Measurements from ENCODE around the gene PCDHB2.
"Not testable (repeated sequence)": the region's sequence is repeated elsewhere in the genome, so short reads cannot be mapped to it uniquely, and the experiment has no call there.

PCDHB2 gene

DNA sequence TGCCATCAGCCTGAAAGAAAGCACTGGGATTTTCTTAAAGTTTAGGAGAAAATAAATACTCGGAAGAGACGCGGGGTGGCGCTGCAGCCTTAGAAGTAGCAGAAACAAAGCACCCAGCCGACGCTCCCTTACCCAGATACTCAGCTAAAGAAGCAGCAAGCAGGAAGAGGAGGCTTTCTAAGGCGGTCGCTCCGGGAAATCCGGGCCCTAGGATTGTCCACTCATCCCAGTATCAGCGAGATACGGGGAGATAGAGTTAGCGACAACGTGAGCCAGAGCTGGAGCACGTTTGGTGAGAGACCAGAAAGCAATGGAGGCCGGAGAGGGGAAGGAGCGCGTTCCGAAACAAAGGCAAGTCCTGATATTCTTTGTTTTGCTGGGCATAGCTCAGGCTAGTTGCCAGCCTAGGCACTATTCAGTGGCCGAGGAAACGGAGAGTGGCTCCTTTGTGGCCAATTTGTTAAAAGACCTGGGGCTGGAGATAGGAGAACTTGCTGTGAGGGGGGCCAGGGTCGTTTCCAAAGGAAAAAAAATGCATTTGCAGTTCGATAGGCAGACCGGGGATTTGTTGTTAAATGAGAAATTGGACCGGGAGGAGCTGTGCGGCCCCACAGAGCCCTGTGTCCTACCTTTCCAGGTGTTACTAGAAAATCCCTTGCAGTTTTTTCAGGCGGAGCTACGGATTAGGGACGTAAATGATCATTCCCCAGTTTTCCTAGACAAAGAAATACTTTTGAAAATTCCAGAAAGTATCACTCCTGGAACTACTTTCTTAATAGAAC lies at the start of gene PCDHB2:
TSS of gene PCDHB2 (plus strand) at position 135 of the 782 bp plus-strand sequence. CDS start at position 311, 176 bp downstream.
- DNase-seq, result no peak

DNA sequence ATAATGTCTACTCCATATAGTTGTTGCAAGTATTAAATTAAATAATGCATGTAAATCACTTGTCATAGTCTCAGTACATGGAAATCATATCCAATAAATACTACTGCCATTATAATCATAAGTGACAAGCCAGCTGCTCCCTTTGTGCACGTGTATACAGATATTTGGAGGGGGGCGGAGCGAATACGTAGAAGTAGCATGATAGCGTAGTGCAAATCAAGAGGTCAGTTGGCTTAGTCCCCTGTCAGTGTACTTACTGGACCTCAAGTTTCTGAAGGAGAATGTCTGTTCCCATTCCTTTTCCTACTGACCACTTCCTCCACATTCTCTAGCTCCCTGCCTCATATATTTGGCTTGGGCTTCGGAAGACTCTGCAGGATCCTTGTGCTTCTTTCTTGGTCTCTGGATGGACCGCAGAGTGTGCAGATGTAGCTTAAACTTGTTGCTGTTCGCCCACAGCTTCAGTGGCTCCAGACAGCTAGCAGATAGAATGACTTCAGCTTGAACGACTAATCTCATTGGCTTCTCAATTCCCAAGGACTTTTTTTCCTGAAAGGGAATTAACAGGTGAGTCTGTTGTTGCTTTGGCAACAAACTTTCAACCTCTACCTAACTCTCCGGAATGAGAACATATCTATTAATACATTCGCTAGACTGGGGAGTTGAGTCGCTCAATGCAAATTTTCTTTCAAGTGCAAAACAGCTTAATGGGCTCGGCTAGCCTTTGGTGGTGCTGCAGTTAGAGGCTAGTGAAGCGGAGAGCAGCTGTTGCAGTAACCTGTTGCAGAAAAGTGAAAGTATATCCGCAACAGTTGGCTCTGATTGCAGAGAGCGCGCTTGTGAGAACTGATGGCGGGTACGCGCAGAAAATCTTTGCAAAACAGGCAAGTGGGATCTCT lies 43.5 kb upstream of the PCDHB2 start, which contains the start of gene PCDHB1:
TSS of gene PCDHB1 (plus strand) at position 753 of the 899 bp plus-strand sequence. CDS start at position 850, 97 bp downstream.
- peak in 1 of 2 experiments; percentile 70 for DNase-seq

DNA sequence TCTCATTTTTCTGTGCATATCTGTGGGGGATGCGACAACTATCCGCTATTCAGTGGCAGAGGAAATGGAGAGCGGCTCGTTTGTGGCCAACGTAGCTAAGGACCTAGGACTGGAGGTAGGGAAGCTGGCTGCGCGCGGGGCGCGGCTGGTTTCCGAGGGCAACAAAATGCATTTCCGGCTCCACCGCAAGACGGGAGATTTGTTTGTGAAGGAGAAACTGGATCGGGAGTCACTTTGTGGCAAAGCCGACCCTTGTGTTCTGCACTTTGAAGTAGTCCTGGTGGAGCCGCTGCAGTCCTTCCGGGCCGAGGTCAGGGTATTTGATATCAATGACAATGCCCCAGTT lies 42.9 kb upstream of the PCDHB2 start:
- DNase-seq, result peak in 1 of 2 experiments; percentile 70

DNA sequence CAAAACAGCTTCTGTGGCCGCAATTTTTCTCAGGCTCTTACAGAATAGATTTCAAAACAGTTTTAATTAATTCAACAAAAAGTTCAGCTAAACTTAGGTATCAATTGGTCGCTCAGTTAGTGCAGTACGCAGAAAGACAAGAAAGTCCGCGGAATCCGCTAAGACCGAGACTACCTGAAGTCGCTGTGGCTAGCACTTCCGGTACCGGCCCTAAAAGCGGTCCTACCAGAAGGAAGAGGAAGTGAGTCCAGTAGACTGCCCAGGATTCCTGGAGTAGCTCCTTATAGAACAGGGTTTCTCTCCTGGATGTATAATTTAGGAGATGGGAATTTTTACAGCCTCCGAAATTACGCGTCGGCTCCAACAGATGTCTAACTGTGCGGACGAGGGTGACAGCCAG lies 16.6 kb upstream of the PCDHB2 start:
- no peak for DNase-seq

DNA sequence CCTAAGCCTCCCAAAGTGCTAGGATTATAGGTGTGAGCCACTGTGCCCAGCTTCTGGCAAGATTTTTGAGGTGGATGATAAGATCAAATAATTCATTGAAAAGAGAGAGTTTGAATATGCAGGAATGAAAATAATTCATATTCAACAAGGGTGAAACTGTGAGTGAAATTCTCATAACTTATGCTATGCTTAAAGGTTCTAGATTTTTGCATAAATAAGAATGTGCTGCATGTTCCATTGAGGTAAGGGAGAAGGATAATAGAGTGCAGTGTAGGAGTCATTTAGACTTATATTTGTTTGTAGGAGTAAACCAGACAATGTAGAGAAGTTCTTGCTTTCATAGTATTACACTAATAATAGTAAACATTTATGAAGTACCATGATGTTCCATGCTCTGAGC lies 12.2 kb upstream of the PCDHB2 start:
- DNase-seq, result no peak

DNA sequence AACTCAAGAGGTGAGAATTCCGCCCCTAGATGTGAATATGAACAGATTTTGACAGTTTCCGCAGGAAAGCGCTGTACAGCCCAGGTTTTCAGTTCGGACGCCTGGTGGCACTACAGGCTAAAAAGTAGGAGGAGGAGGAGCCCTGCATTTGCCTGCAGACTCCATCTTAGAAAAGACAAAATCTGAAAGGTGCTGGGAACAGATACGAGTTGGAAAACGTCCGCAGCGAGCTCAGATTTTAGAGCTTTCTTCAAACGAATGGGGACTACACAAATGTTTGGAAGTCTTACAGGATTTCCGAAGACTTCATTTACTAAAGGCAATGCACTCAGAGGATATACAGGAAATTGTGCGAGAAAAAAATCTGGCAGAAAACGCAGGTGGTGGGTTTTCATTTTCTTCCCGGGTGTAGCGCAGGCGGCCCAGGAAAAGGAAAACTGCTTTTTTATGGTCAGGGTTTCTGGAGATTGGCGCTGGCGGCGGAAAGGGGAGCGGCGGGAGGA lies 9.9 kb upstream of the PCDHB2 start:
- DNase-seq, result peak; percentile 78 to 84

DNA sequence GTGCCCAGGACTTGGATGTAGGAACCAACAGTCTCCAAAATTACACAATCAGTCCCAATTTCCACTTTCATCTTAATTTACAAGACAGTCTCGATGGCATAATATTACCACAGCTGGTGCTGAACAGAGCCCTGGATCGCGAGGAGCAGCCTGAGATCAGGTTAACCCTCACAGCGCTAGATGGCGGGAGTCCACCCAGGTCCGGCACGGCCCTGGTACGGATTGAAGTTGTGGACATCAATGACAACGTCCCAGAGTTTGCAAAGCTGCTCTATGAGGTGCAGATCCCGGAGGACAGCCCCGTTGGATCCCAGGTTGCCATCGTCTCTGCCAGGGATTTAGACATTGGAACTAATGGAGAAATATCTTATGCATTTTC lies 837 bp downstream of the PCDHB2 start:
- DNase-seq, result no peak

DNA sequence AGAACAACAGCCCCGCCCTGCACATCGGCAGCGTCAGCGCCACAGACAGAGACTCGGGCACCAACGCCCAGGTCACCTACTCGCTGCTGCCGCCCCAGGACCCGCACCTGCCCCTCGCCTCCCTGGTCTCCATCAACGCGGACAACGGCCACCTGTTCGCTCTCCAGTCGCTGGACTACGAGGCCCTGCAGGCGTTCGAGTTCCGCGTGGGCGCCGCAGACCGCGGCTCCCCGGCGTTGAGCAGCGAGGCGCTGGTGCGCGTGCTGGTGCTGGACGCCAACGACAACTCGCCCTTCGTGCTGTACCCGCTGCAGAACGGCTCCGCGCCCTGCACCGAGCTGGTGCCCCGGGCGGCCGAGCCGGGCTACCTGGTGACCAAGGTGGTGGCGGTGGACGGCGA lies 1.8 kb downstream of the PCDHB2 start:
- not testable (repeated sequence) for DNase-seq

DNA sequence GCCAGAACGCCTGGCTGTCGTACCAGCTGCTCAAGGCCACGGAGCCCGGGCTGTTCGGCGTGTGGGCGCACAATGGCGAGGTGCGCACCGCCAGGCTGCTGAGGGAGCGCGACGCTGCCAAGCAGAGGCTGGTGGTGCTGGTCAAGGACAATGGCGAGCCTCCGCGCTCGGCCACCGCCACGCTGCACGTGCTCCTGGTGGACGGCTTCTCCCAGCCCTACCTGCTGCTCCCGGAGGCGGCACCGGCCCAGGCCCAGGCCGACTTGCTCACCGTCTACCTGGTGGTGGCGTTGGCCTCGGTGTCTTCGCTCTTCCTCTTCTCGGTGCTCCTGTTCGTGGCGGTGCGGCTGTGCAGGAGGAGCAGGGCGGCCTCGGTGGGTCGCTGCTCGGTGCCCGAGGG lies 2.2 kb downstream of the PCDHB2 start:
- not testable (repeated sequence) for DNase-seq

DNA sequence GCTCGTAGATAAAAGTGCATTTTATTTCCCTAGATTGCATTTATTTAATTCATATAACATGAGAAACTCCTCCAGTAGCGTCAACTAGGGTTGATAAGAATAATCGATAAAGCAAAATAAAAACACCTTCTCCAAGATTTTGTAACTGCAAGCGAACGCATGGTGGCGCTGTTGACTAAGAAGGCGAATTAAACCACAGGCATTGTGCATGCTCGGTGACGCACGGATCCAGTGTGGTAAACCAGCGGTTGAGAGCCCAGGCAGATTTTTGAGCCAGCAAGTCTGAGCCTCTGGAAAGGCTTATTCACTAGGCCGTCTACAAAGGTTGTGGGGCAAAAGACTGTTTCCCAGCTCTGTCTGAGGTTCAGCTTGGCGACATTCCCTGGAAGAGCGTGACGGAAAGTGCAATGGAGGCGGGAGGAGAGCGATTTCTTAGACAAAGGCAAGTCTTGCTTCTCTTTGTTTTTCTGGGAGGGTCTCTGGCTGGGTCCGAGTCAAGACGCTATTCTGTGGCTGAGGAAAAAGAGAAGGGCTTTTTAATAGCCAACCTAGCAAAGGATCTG lies 5.9 kb downstream of the PCDHB2 start, which contains the start of gene PCDHB3:
TSS of gene PCDHB3 (plus strand) at position 231 of the 563 bp plus-strand sequence. CDS start at position 408, 177 bp downstream.
- no peak for DNase-seq

DNA sequence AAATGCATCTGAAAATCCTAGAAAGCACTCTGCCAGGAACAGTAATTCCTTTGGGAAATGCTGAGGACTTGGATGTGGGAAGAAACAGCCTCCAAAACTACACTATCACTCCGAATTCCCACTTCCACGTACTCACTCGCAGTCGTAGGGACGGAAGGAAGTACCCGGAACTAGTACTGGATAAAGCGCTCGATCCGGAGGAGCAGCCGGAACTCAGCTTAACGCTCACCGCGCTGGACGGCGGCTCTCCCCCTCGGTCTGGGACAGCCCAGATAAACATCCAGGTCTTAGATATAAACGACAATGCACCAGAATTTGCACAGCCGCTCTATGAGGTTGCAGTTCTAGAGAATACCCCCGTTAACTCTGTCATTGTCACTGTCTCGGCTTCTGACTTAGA lies 6.6 kb downstream of the PCDHB2 start:
- no peak for DNase-seq

DNA sequence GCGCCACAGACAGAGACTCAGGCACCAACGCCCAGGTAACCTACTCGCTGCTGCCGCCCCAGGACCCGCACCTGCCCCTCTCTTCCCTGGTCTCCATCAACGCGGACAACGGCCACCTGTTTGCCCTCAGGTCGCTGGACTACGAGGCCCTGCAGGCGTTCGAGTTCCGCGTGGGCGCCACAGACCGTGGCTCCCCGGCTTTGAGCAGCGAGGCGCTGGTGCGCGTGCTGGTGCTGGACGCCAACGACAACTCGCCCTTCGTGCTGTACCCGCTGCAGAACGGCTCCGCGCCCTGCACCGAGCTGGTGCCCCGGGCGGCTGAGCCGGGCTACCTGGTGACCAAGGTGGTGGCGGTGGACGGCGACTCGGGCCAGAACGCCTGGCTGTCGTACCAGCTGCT lies 7.7 kb downstream of the PCDHB2 start:
- not testable (repeated sequence) for DNase-seq

DNA sequence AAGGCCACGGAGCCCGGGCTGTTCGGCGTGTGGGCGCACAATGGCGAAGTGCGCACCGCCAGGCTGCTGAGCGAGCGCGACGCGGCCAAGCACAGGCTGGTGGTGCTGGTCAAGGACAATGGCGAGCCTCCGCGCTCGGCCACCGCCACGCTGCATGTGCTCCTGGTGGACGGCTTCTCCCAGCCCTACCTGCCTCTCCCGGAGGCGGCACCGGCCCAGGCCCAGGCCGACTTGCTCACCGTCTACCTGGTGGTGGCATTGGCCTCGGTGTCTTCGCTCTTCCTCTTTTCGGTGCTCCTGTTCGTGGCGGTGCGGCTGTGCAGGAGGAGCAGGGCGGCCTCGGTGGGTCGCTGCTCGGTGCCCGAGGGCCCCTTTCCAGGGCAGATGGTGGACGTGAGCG lies 8.1 kb downstream of the PCDHB2 start:
- DNase-seq, result not testable (repeated sequence)

DNA sequence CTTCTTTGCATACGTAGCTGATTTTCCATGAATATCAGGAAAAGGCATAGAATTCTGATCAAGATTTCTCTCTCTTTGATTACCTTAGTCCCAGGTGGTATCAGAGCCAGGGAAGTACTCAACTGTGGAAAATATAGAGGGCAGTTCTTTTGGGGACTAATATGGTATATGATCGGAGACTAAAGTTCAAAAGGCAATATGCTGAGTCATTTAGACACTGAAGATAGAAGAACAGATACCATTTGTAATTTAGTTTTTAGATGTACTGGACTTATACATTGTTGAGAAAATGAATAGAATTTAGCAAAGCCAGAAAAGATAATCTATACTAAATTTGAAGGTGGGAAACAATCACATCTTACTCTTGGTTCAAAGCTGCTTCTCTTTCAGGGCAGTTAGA lies 10.9 kb downstream of the PCDHB2 start:
- DNase-seq, result no peak

DNA sequence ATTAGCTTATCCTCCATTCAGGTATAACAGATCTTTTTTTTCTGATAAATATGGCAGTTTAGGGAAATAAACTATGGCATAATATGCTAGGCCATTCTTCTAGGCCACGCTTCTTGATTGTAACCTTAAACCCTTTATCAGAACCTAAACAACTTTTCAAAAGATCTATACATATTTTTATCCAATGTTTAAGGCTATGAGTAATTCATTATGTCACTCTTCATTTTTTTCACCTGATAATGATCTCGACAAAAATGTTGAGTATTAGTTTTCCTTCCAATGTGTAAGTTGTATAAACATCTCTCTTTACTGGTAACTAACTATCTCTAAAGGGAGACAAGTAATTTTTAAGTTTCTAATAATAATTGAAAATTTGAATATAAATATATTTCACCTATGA lies 24.8 kb downstream of the PCDHB2 start:
- no peak for DNase-seq

DNA sequence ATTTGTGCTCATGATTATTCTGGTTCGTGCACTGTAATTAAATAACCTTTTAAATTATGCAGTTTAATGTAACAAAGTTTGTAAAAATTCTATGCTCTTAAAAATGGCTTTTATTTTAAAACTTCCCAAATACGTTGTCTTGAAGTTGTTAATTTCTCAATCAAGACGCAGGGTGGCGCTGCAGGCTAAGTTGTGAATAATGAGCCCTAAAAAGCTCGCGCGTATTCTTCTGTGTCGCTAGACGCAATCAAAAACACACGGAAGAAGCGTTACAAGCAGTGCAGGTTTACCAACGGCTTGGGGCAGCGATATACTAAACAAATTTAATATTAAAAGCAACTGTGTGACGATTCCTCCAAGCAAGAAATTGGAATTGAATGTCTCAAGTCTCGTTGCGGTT lies 27.1 kb downstream of the PCDHB2 start, which contains the start of gene PCDHB4:
TSS of gene PCDHB4 (plus strand) at position 256 of the 400 bp plus-strand sequence. CDS start 181 bp downstream, outside the sequence.
- DNase-seq, result peak in 1 of 2 experiments; percentile 33

DNA sequence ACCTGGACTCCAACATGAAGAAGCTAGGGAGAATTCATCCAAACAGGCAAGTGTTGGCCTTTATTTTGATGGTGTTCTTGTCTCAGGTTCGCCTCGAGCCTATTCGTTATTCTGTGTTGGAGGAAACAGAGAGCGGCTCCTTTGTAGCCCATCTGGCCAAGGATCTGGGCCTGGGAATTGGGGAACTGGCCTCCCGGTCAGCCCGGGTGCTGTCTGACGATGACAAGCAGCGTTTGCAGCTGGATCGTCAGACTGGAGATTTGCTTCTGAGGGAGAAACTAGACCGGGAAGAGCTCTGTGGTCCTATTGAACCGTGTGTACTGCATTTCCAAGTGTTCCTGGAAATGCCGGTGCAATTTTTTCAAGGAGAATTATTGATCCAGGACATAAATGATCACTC lies 27.6 kb downstream of the PCDHB2 start:
- DNase-seq, result no peak

DNA sequence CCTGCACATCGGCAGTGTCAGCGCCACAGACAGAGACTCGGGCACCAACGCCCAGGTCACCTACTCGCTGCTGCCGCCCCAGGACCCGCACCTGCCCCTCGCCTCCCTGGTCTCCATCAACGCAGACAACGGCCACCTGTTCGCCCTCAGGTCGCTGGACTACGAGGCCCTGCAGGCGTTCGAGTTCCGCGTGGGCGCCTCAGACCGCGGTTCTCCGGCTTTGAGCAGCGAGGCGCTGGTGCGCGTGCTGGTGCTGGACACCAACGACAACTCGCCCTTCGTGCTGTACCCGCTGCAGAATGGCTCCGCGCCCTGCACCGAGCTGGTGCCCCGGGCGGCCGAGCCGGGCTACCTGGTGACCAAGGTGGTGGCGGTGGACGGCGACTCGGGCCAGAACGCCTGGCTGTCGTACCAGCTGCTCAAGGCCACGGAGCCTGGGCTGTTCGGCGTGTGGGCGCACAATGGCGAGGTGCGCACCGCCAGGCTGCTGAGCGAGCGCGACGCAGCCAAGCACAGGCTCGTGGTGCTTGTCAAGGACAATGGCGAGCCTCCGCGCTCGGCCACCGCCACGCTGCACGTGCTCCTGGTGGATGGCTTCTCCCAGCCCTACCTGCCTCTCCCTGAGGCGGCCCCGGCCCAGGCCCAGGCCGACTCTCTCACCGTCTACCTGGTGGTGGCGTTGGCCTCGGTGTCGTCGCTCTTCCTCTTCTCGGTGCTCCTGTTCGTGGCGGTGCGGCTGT lies 29.2 kb downstream of the PCDHB2 start:
- DNase-seq, result not testable (repeated sequence)

DNA sequence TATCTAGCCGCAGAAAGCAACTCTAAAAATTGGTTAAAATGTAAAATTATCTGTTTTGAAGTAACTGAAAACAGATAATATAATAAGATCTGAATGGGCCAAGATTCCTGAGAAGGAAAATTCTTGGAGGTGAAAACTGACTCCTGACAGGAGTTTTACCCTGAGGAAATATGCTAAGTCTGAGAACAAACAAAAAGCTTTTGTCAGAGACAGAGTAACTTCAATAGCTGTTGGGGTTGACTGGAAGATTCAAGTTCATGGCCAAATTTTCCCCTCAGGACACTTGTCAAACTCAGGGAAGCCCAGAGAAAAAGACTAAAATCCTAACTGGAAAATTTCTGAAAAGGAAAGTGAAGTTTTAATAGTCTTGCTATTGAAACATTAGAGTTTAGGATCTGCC lies 32.9 kb downstream of the PCDHB2 start:
- no peak for DNase-seq

DNA sequence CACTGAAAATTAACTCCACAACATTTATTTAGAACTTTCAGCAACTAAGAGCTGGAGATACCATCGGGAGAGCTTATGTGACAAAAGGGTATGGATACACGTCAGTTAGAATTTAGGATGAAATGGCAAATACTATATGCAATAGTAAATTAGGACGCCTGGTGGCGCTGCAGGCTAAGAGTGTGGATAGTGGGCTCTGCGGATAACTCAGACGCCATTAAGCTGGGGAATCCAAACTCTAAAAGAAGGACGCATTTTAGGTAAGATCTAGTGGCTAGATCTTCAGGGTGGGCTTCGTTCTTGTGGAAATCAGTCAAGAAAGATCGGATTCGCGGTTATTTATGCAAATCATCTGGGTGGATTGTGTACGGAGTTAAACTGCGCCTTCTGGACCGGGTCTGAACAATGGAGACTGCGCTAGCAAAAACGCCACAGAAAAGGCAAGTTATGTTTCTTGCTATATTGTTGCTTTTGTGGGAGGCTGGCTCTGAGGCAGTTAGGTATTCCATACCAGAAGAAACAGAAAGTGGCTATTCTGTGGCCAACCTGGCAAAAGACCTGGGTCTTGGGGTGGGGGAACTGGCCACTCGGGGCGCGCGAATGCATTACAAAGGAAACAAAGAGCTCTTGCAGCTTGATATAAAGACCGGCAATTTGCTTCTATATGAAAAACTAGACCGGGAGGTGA lies 40.8 kb downstream of the PCDHB2 start, which contains the start of gene PCDHB5:
TSS of gene PCDHB5 (plus strand) at position 177 of the 688 bp plus-strand sequence. CDS start at position 406, 229 bp downstream.
- DNase-seq, result no peak

DNA sequence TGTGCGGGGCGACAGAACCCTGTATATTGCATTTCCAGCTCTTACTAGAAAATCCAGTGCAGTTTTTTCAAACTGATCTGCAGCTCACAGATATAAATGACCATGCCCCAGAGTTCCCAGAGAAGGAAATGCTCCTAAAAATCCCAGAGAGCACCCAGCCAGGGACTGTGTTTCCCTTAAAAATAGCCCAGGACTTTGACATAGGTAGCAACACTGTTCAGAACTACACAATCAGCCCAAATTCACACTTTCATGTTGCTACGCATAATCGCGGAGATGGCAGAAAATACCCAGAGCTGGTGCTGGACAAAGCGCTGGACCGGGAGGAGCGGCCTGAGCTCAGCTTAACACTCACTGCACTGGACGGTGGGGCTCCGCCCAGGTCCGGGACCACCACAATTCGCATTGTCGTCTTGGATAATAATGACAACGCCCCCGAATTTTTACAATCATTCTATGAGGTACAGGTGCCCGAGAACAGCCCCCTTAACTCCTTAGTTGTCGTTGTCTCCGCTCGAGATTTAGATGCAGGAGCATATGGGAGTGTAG lies 41.4 kb downstream of the PCDHB2 start:
- DNase-seq, result no peak

Measured in NCI-H187 (cell line).